HEK293 (cell line): Measurements from ENCODE around the gene BICRA.

Experiments
- MZF1 ChIP-seq: fragments of 450-650 bp; formaldehyde crosslinking; IDR thresholded peaks from 2 replicates; pipeline ENCODE4 v1.5.1; 2017; ENCODE audit warnings: missing biosample characterization, missing genetic modification characterization, borderline replicate concordance
- SCRT2 ChIP-seq: fragments of 450-650 bp; formaldehyde crosslinking; IDR thresholded peaks from 2 replicates; pipeline ENCODE4 v1.5.1; 2016; ENCODE audit warnings: missing biosample characterization, missing genetic modification characterization
- TRIM28 ChIP-seq: IDR thresholded peaks from 2 replicates; pipeline ENCODE4 v1.6.1; 2011; ENCODE audit warnings: low read length, control low read depth, borderline replicate concordance
- ZBTB21 ChIP-seq: fragments of 450-650 bp; formaldehyde crosslinking; IDR thresholded peaks from 2 replicates; pipeline ENCODE4 v1.5.1; 2017; ENCODE audit warnings: missing biosample characterization, missing genetic modification characterization
- ZFHX2 ChIP-seq: fragments of 450-650 bp; formaldehyde crosslinking; conservative IDR thresholded peaks from 2 replicates; pipeline ENCODE4 v1.5.1; 2016; ENCODE audit warnings: missing biosample characterization, missing genetic modification characterization
- ZFP69B ChIP-seq: fragments of 450-650 bp; formaldehyde crosslinking; IDR thresholded peaks from 2 replicates; pipeline ENCODE4 v1.5.1; 2016; ENCODE audit warnings: missing biosample characterization, missing genetic modification characterization
- ZNF146 ChIP-seq: fragments of 450-650 bp; formaldehyde crosslinking; IDR thresholded peaks from 2 replicates; pipeline ENCODE4 v1.5.1; 2016; ENCODE audit warnings: missing biosample characterization, missing genetic modification characterization
- ZNF202 ChIP-seq: fragments of 450-650 bp; formaldehyde crosslinking; IDR thresholded peaks from 2 replicates; pipeline ENCODE4 v1.5.1; 2016; ENCODE audit warnings: missing biosample characterization, missing genetic modification characterization, borderline replicate concordance
- ZNF214 ChIP-seq: fragments of 450-650 bp; formaldehyde crosslinking; IDR thresholded peaks from 2 replicates; pipeline ENCODE4 v1.5.1; 2017; ENCODE audit warnings: missing biosample characterization, mild to moderate bottlenecking, missing genetic modification characterization, borderline replicate concordance
- ZNF23 ChIP-seq: fragments of 450-650 bp; formaldehyde crosslinking; IDR thresholded peaks from 2 replicates; pipeline ENCODE4 v1.5.1; 2016; ENCODE audit warnings: missing biosample characterization, missing genetic modification characterization, borderline replicate concordance
- ZNF239 ChIP-seq: fragments of 450-650 bp; formaldehyde crosslinking; IDR thresholded peaks from 2 replicates; pipeline ENCODE4 v1.5.1; 2016; ENCODE audit warnings: missing biosample characterization, missing genetic modification characterization
- ZNF324 ChIP-seq: fragments of 450-650 bp; formaldehyde crosslinking; IDR thresholded peaks from 2 replicates; pipeline ENCODE4 v1.5.1; 2016; ENCODE audit warnings: missing biosample characterization, missing genetic modification characterization
- ZNF350 ChIP-seq: fragments of 450-650 bp; formaldehyde crosslinking; IDR thresholded peaks from 2 replicates; pipeline ENCODE4 v1.5.0; 2017; ENCODE audit warnings: missing biosample characterization, mild to moderate bottlenecking, missing genetic modification characterization
- ZNF404 ChIP-seq: fragments of 450-650 bp; formaldehyde crosslinking; IDR thresholded peaks from 2 replicates; pipeline ENCODE4 v1.5.1; 2017; ENCODE audit warnings: missing biosample characterization, missing genetic modification characterization
- ZNF514 ChIP-seq: fragments of 450-650 bp; formaldehyde crosslinking; IDR thresholded peaks from 2 replicates; pipeline ENCODE4 v1.5.1; 2016; ENCODE audit warnings: missing biosample characterization, missing genetic modification characterization
- ZNF549 ChIP-seq: fragments of 450-650 bp; IDR thresholded peaks from 2 replicates; pipeline ENCODE4 v1.5.1; 2018; ENCODE audit warnings: missing biosample characterization, missing genetic modification characterization, mild to moderate bottlenecking, inconsistent platforms, moderate library complexity
- ZNF585B ChIP-seq: fragments of 450-650 bp; formaldehyde crosslinking; IDR thresholded peaks from 2 replicates; pipeline ENCODE4 v1.5.1; 2016; ENCODE audit warnings: missing biosample characterization, missing genetic modification characterization
- ZNF623 ChIP-seq: fragments of 450-650 bp; formaldehyde crosslinking; IDR thresholded peaks from 2 replicates; pipeline ENCODE4 v1.5.1; 2016; ENCODE audit warnings: missing biosample characterization, missing genetic modification characterization
- ZNF670 ChIP-seq: fragments of 450-650 bp; formaldehyde crosslinking; IDR thresholded peaks from 2 replicates; pipeline ENCODE4 v1.5.1; 2016; ENCODE audit warnings: missing biosample characterization, missing genetic modification characterization, low read depth
- ZNF701 ChIP-seq: fragments of 450-650 bp; formaldehyde crosslinking; IDR thresholded peaks from 2 replicates; pipeline ENCODE4 v1.5.1; 2016; ENCODE audit warnings: missing biosample characterization, missing genetic modification characterization
- ZNF785 ChIP-seq: fragments of 450-650 bp; formaldehyde crosslinking; IDR thresholded peaks from 2 replicates; pipeline ENCODE4 v1.5.1; 2016; ENCODE audit warnings: missing biosample characterization, missing genetic modification characterization
- TF ChIP-seq, protein P1 (sequence below): fragments of 450-650 bp; formaldehyde crosslinking; IDR thresholded peaks from 2 replicates; pipeline ENCODE4 v1.5.1; 2016; ENCODE audit warnings: missing biosample characterization, missing genetic modification characterization, low read depth
- TF ChIP-seq, protein P2 (sequence below): fragments of 450-650 bp; formaldehyde crosslinking; IDR thresholded peaks from 2 replicates; pipeline ENCODE4 v1.5.1; 2017; ENCODE audit warnings: missing biosample characterization, missing genetic modification characterization
- TF ChIP-seq, protein P3 (sequence below): fragments of 450-650 bp; formaldehyde crosslinking; IDR thresholded peaks from 2 replicates; pipeline ENCODE4 v1.5.1; 2017; ENCODE audit warnings: missing biosample characterization, missing genetic modification characterization
- TF ChIP-seq, protein P4 (sequence below): fragments of 450-650 bp; formaldehyde crosslinking; IDR thresholded peaks from 2 replicates; pipeline ENCODE4 v1.5.1; 2017; ENCODE audit warnings: missing biosample characterization, mild to moderate bottlenecking, missing genetic modification characterization, moderate library complexity
- TF ChIP-seq, protein P5 (sequence below): fragments of 450-650 bp; formaldehyde crosslinking; IDR thresholded peaks from 2 replicates; pipeline ENCODE4 v1.5.1; 2016; ENCODE audit warnings: missing biosample characterization, missing genetic modification characterization
- TF ChIP-seq, protein P6 (sequence below): fragments of 450-650 bp; formaldehyde crosslinking; IDR thresholded peaks from 2 replicates; pipeline ENCODE4 v1.5.1; 2017; ENCODE audit warnings: missing biosample characterization, missing genetic modification characterization
- TF ChIP-seq, protein P7 (sequence below): fragments of 450-650 bp; formaldehyde crosslinking; IDR thresholded peaks from 2 replicates; pipeline ENCODE4 v1.5.1; 2016; ENCODE audit warnings: missing biosample characterization, missing genetic modification characterization

The BICRA gene

DNA sequence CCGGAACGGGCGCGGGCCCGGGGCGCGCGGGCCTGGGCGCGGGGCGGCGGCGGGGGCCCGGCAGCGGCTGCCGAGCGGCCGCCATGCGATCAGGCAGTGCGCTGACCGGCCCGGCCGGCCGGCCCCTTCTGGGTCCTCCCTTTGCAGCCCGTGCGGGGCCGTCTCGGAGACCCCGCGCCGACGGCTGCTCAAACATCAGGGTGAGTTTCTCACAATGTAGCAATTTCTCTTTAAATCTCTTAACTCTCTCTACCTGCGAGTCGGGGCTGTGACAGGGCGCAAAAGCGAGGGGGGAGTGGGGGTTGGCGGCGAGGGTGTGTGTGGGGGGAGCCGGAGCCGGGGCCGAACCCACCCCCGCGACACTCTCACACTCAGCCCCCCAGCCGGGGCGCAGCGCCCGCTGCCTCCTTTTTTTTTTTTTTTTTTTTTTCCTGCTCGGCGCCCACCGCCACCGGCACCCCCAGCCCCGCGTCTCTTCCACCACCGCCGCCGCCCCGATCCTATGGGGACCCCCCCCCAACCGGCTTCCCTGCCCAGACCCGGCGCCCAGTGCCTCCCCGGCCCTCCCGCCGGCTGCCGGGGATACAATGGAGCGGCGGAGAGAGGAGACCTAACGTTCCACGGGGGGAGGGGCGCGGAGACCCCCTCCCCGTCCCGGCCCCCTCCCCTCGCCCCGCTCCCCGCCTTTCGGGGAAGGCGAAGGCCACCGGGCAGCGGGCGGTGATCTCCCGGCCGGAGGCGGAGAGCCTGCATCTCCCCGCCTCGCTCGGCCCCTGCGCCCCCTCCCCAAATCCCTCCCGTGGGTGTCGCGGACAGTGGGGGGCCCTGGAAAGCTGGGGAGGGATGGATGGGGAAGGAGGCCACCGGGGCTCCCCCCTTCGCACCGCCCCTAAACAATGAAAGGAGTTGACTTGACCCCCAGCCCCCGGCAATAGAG, at the start of gene BICRA (continued):
- TF ChIP-seq, protein P1, sequence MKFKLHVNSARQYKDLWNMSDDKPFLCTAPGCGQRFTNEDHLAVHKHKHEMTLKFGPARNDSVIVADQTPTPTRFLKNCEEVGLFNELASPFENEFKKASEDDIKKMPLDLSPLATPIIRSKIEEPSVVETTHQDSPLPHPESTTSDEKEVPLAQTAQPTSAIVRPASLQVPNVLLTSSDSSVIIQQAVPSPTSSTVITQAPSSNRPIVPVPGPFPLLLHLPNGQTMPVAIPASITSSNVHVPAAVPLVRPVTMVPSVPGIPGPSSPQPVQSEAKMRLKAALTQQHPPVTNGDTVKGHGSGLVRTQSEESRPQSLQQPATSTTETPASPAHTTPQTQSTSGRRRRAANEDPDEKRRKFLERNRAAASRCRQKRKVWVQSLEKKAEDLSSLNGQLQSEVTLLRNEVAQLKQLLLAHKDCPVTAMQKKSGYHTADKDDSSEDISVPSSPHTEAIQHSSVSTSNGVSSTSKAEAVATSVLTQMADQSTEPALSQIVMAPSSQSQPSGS (tag by site-specific recombination), result no peak
- TF ChIP-seq SCRT2 (tag by site-specific recombination), result no peak
- TF ChIP-seq, protein P2, sequence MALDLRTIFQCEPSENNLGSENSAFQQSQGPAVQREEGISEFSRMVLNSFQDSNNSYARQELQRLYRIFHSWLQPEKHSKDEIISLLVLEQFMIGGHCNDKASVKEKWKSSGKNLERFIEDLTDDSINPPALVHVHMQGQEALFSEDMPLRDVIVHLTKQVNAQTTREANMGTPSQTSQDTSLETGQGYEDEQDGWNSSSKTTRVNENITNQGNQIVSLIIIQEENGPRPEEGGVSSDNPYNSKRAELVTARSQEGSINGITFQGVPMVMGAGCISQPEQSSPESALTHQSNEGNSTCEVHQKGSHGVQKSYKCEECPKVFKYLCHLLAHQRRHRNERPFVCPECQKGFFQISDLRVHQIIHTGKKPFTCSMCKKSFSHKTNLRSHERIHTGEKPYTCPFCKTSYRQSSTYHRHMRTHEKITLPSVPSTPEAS (tag by site-specific recombination), result no peak
- no peak for TF ChIP-seq ZNF404 (tag by site-specific recombination)
- TF ChIP-seq ZNF239 (tag by site-specific recombination), result no peak
- TF ChIP-seq, protein P3, sequence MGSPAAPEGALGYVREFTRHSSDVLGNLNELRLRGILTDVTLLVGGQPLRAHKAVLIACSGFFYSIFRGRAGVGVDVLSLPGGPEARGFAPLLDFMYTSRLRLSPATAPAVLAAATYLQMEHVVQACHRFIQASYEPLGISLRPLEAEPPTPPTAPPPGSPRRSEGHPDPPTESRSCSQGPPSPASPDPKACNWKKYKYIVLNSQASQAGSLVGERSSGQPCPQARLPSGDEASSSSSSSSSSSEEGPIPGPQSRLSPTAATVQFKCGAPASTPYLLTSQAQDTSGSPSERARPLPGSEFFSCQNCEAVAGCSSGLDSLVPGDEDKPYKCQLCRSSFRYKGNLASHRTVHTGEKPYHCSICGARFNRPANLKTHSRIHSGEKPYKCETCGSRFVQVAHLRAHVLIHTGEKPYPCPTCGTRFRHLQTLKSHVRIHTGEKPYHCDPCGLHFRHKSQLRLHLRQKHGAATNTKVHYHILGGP (tag by site-specific recombination), result no peak
- peak; percentile 65 for TF ChIP-seq ZFHX2 (tag by site-specific recombination)
- no peak for TF ChIP-seq ZNF785 (tag by site-specific recombination)
- TF ChIP-seq ZNF23, result no peak
- TF ChIP-seq ZNF549 (tag by site-specific recombination), result no peak
- TF ChIP-seq ZNF214 (tag by site-specific recombination), result no peak
- no peak for TF ChIP-seq MZF1
- TF ChIP-seq ZFP69B (tag by site-specific recombination), result no peak
- TF ChIP-seq ZNF623 (tag by site-specific recombination), result no peak
- TF ChIP-seq, protein P4, sequence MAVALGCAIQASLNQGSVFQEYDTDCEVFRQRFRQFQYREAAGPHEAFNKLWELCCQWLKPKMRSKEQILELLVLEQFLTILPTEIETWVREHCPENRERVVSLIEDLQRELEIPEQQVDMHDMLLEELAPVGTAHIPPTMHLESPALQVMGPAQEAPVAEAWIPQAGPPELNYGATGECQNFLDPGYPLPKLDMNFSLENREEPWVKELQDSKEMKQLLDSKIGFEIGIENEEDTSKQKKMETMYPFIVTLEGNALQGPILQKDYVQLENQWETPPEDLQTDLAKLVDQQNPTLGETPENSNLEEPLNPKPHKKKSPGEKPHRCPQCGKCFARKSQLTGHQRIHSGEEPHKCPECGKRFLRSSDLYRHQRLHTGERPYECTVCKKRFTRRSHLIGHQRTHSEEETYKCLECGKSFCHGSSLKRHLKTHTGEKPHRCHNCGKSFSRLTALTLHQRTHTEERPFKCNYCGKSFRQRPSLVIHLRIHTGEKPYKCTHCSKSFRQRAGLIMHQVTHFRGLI (tag by site-specific recombination), result no peak
- TF ChIP-seq ZNF350, result no peak
- TF ChIP-seq ZNF146 (tag by site-specific recombination), result no peak
- TF ChIP-seq ZNF514 (tag by site-specific recombination), result no peak
- no peak for TF ChIP-seq ZNF324
- TF ChIP-seq, protein P5, sequence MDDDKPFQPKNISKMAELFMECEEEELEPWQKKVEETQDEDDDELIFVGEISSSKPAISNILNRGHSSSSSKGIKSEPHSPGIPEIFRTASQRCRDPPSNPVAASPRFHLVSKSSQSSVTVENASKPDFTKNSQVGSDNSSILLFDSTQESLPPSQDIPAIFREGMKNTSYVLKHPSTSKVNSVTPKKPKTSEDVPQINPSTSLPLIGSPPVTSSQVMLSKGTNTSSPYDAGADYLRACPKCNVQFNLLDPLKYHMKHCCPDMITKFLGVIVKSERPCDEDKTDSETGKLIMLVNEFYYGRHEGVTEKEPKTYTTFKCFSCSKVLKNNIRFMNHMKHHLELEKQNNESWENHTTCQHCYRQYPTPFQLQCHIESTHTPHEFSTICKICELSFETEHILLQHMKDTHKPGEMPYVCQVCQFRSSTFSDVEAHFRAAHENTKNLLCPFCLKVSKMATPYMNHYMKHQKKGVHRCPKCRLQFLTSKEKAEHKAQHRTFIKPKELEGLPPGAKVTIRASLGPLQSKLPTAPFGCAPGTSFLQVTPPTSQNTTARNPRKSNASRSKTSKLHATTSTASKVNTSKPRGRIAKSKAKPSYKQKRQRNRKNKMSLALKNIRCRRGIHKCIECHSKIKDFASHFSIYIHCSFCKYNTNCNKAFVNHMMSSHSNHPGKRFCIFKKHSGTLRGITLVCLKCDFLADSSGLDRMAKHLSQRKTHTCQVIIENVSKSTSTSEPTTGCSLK, result no peak
- TF ChIP-seq ZNF670, result no peak
- TF ChIP-seq, protein P6, sequence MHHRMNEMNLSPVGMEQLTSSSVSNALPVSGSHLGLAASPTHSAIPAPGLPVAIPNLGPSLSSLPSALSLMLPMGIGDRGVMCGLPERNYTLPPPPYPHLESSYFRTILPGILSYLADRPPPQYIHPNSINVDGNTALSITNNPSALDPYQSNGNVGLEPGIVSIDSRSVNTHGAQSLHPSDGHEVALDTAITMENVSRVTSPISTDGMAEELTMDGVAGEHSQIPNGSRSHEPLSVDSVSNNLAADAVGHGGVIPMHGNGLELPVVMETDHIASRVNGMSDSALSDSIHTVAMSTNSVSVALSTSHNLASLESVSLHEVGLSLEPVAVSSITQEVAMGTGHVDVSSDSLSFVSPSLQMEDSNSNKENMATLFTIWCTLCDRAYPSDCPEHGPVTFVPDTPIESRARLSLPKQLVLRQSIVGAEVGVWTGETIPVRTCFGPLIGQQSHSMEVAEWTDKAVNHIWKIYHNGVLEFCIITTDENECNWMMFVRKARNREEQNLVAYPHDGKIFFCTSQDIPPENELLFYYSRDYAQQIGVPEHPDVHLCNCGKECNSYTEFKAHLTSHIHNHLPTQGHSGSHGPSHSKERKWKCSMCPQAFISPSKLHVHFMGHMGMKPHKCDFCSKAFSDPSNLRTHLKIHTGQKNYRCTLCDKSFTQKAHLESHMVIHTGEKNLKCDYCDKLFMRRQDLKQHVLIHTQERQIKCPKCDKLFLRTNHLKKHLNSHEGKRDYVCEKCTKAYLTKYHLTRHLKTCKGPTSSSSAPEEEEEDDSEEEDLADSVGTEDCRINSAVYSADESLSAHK (tag by site-specific recombination), result no peak
- TF ChIP-seq ZNF585B (tag by site-specific recombination), result no peak
- TF ChIP-seq ZNF701 (tag by site-specific recombination), result no peak
- TF ChIP-seq TRIM28, result no peak
- TF ChIP-seq ZBTB21 (tag by site-specific recombination), result no peak; the same call in 1 of the 2 replicates
- TF ChIP-seq, protein P7, sequence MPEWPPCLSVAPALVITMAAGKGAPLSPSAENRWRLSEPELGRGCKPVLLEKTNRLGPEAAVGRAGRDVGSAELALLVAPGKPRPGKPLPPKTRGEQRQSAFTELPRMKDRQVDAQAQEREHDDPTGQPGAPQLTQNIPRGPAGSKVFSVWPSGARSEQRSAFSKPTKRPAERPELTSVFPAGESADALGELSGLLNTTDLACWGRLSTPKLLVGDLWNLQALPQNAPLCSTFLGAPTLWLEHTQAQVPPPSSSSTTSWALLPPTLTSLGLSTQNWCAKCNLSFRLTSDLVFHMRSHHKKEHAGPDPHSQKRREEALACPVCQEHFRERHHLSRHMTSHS, result no peak
- TF ChIP-seq ZNF202 (tag by site-specific recombination), result no peak
